ENCODE results near the gene MACROD2.

DNA sequence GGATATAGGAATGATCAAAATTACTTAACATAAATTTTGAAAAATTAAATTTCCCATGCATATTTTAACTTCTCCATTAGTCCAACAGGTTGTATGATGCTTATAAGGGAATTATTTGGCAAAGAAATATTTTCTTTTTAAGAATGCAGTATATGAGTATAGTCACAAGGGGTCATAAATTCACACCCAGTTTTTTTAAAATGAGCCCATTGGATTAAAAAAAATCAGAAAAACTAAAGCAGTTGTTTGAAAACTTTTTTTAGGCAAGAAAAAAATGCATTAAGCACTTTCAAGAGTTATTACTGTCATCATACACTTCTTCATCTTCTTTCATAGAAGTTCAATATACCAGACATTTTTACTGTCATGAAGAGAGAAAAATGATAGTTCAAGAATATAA lies 746.3 kb downstream of the MACROD2 start:
- TF ChIP-seq, protein P1, sequence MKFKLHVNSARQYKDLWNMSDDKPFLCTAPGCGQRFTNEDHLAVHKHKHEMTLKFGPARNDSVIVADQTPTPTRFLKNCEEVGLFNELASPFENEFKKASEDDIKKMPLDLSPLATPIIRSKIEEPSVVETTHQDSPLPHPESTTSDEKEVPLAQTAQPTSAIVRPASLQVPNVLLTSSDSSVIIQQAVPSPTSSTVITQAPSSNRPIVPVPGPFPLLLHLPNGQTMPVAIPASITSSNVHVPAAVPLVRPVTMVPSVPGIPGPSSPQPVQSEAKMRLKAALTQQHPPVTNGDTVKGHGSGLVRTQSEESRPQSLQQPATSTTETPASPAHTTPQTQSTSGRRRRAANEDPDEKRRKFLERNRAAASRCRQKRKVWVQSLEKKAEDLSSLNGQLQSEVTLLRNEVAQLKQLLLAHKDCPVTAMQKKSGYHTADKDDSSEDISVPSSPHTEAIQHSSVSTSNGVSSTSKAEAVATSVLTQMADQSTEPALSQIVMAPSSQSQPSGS (tag by site-specific recombination; IDR thresholded peaks at IDR 0.05; ENCODE audit: low read depth), result no peak
- TF ChIP-seq, protein P2, sequence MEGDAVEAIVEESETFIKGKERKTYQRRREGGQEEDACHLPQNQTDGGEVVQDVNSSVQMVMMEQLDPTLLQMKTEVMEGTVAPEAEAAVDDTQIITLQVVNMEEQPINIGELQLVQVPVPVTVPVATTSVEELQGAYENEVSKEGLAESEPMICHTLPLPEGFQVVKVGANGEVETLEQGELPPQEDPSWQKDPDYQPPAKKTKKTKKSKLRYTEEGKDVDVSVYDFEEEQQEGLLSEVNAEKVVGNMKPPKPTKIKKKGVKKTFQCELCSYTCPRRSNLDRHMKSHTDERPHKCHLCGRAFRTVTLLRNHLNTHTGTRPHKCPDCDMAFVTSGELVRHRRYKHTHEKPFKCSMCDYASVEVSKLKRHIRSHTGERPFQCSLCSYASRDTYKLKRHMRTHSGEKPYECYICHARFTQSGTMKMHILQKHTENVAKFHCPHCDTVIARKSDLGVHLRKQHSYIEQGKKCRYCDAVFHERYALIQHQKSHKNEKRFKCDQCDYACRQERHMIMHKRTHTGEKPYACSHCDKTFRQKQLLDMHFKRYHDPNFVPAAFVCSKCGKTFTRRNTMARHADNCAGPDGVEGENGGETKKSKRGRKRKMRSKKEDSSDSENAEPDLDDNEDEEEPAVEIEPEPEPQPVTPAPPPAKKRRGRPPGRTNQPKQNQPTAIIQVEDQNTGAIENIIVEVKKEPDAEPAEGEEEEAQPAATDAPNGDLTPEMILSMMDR (tag by site-specific recombination; IDR thresholded peaks at IDR 0.05), result no peak
- TF ChIP-seq ZNF114 (tag by site-specific recombination; IDR thresholded peaks at IDR 0.05) (no peak), ZNF121 (tag by site-specific recombination; IDR thresholded peaks at IDR 0.05) (no peak), ZFP37 (tag by site-specific recombination; IDR thresholded peaks at IDR 0.05) (no peak)
- TF ChIP-seq, protein P3, sequence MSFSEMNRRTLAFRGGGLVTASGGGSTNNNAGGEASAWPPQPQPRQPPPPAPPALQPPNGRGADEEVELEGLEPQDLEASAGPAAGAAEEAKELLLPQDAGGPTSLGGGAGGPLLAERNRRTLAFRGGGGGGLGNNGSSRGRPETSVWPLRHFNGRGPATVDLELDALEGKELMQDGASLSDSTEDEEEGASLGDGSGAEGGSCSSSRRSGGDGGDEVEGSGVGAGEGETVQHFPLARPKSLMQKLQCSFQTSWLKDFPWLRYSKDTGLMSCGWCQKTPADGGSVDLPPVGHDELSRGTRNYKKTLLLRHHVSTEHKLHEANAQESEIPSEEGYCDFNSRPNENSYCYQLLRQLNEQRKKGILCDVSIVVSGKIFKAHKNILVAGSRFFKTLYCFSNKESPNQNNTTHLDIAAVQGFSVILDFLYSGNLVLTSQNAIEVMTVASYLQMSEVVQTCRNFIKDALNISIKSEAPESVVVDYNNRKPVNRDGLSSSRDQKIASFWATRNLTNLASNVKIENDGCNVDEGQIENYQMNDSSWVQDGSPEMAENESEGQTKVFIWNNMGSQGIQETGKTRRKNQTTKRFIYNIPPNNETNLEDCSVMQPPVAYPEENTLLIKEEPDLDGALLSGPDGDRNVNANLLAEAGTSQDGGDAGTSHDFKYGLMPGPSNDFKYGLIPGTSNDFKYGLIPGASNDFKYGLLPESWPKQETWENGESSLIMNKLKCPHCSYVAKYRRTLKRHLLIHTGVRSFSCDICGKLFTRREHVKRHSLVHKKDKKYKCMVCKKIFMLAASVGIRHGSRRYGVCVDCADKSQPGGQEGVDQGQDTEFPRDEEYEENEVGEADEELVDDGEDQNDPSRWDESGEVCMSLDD (tag by site-specific recombination; IDR thresholded peaks at IDR 0.05), result no peak
